Naive B cell (primary cell): ENCODE data around the gene TTLL10. TPM values are rescaled to one million over a fixed set of nuclear protein-coding genes. Genes with fewer than 3 reads are reported as not detected.

Experiments
- ATAC-seq, 2 donors: fragments of 150-1000 bp; cut with Tn5 transposase; 2 replicates each; pipeline ENCODE4 v1.10.0; 2021; ENCODE audit warnings: low read depth in 2 of 2, mild to moderate bottlenecking in 2 of 2, moderate library complexity in 2 of 2
- DNase-seq: peaks from one replicate; pipeline ENCODE4 v3.0.0; 2022
- H3K27ac Mint-ChIP-seq, 6 donors: one replicate each; pipeline ENCODE4 v1.8.0; 2020 to 2022; ENCODE audit warnings: mild to moderate bottlenecking in 6 of 6, mixed read lengths in 6 of 6, moderate library complexity in 5 of 6, inconsistent platforms in 2 of 6
- H3K27me3 Mint-ChIP-seq, 3 donors: one replicate each; pipeline ENCODE4 v1.8.0; 2021 to 2022; ENCODE audit warnings: mixed read lengths in 3 of 3, mild to moderate bottlenecking in 1 of 3
- H3K36me3 Mint-ChIP-seq, 2 donors: one replicate each; pipeline ENCODE4 v1.8.0; 2020 to 2022; ENCODE audit warnings: mixed read lengths in 2 of 2, inconsistent platforms in 1 of 2, mild to moderate bottlenecking in 1 of 2
- H3K4me1 Mint-ChIP-seq, 3 donors: one replicate each; pipeline ENCODE4 v1.8.0; 2020 to 2022; ENCODE audit warnings: mixed read lengths in 3 of 3, inconsistent platforms in 1 of 3, mild to moderate bottlenecking in 1 of 3, moderate library complexity in 1 of 3
- H3K4me3 Mint-ChIP-seq, 8 donors: one replicate each; pipeline ENCODE4 v1.8.0; 2020 to 2022; ENCODE audit warnings: mild to moderate bottlenecking in 8 of 8, mixed read lengths in 8 of 8, moderate library complexity in 8 of 8, inconsistent platforms in 2 of 8
- H3K9me3 Mint-ChIP-seq, 7 donors: one replicate each; pipeline ENCODE4 v1.8.0; 2020 to 2022; ENCODE audit warnings: mixed read lengths in 7 of 7, mild to moderate bottlenecking in 5 of 7, inconsistent platforms in 2 of 7, moderate library complexity in 1 of 7
- polyA plus RNA-seq, 6 donors: library from polyadenylated mRNA; unstranded; fragments of 300-500 nt; fragmentation: Illumina TruSeq; gene quantifications; one replicate each; pipeline ENCODE4 v1.2.3, GENCODE V29; 2021; ENCODE audit warnings: low read depth in 6 of 6

TTLL10 gene
- polyA plus RNA-seq, 6 donors from 2014 or later: not detected

DNA sequence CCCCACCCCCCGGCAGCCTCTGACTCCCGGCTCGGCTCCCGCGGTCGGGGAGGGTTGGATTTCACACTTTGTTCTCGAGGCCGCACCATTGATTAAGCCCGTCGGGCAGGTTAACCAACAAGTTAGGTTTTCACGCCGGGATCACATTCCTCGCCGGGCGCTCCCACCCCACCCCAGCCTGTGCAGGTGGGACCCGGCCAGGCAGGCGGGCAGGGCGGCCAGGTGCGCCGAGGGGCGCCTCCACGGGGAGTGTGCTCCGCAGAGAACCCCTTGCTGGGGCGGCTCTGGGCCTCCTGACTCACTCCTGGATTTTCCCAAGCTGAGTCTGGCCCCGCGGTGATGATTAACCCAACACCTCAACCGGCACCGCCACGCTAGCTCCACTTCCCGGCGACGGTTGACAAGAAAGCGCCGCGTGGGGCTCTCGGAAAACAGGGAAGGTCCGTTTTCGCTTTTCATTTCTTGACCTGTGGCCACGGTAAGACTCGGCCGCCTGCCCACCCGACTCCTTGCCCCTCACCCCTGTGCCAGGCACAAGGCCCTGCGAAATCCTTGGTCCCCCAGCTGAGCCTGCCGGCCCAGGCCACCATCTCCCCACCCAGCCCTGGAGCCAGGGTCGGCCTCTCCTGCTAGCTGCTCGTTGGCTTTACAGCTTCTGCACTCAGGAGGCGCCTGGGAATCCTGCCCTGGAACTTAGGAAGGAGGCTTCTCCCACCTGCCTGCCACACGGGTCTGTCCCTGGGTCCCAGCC lies 8.8 kb upstream of the TTLL10 start:
- Mint-ChIP-seq H3K27me3 (peaks cover 0 to 13% (median 0%) of the 10 kb centered on the region in 3 donors), H3K27ac (peak overlapping the region in 1 of 6 donors; percentile 77), H3K4me1 (peaks cover 0 to 8% (median 3%) of the 10 kb centered on the region in 3 donors), H3K9me3 (no peaks in the 10 kb centered on the region), H3K36me3 (no peaks in the 10 kb centered on the region), H3K4me3 (no peak overlapping the region)
- ATAC-seq (no peak), DNase-seq (no peak)

DNA sequence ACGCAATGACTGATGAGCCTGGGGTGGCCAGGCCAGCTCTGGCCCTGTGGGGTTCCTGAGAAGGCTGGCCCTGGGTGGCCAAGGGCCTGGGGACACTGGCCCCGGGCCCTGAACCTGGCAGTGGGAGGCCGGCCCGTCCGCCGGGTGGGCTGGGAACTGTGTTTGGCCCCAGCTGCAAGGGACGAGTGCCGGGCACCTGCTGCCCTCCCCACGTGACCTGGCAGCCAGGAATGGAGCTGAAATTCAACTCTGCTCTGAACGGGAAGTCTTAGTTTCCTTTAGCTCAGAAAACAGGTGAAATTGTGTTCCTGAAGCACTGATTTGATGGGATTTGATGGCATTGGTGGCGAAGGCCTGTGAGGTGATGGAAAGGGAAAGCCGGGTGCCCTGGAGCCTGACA lies 8.2 kb upstream of the TTLL10 start:
- no peaks in the 10 kb centered on the region for H3K9me3 Mint-ChIP-seq
- ATAC-seq (no peak), DNase-seq (no peak)
- peaks cover 5 to 13% (median 7%) of the 10 kb centered on the region in 3 donors for H3K4me1 Mint-ChIP-seq
- H3K4me3 Mint-ChIP-seq: no peak overlapping the region
- peaks cover 0 to 13% (median 0%) of the 10 kb centered on the region in 3 donors for H3K27me3 Mint-ChIP-seq
- peak overlapping the region in 3 of 6 donors; percentile 72 to 84 (median 79) for H3K27ac Mint-ChIP-seq
- no peaks in the 10 kb centered on the region for H3K36me3 Mint-ChIP-seq

DNA sequence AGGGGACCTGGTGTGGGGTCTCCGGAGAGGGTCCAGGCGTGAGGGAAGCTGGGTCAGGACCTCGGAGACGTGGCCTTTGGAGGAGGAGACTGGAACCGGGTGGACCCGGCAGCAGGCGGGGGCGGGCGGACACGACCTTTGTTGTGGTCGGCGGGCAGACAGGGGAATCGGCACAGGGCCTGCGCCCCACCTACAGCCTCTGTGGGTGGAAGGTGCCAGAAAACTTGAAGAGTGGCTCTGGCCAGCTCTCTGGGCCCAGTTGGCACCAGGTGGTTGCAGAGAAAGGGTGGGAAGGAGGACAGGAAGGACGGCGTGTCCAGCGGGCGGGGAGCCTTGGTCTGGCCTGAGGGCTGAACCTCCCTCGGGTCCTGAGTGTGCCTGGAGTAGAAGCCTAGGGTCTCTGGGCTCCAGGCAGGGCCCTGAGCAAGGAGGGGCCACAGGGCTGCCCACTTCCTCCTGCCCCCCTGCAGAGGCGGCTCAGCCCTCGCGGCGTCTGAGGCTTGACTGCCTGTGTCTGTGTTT lies 7.7 kb upstream of the TTLL10 start:
- DNase-seq: no peak
- Mint-ChIP-seq H3K27me3 (peaks cover 0 to 13% (median 0%) of the 10 kb centered on the region in 3 donors), H3K36me3 (no peaks in the 10 kb centered on the region), H3K4me1 (peaks cover 5 to 13% (median 7%) of the 10 kb centered on the region in 3 donors), H3K27ac (peak overlapping the region in 2 of 6 donors; percentile 72 to 79), H3K4me3 (no peak overlapping the region), H3K9me3 (no peaks in the 10 kb centered on the region)
- no peak for ATAC-seq

- peaks cover 5 to 14% (median 7%) of the 10 kb centered on the region in 3 donors for H3K4me1 Mint-ChIP-seq
- ATAC-seq (no peak), DNase-seq (no peak)
- no peak overlapping the region for H3K4me3 Mint-ChIP-seq
- H3K36me3 Mint-ChIP-seq: no peaks in the 10 kb centered on the region
- peaks cover 0 to 13% (median 0%) of the 10 kb centered on the region in 3 donors for H3K27me3 Mint-ChIP-seq
- H3K9me3 Mint-ChIP-seq: no peaks in the 10 kb centered on the region
- no peak overlapping the region for H3K27ac Mint-ChIP-seq
Observed at GRCh38 chr1:1166642-1167397, 6.9 kb upstream of the TTLL10 start.

- H3K9me3 Mint-ChIP-seq: no peaks in the 10 kb centered on the region
- no peak overlapping the region for H3K4me3 Mint-ChIP-seq
- H3K36me3 Mint-ChIP-seq: no peaks in the 10 kb centered on the region
- no peak for ATAC-seq
- peaks cover 11 to 20% (median 12%) of the 10 kb centered on the region in 3 donors for H3K4me1 Mint-ChIP-seq
- peaks cover 0 to 19% (median 0%) of the 10 kb centered on the region in 3 donors for H3K27me3 Mint-ChIP-seq
- no peak overlapping the region for H3K27ac Mint-ChIP-seq
- no peak for DNase-seq
Observed at GRCh38 chr1:1167398-1167821, 6.3 kb upstream of the TTLL10 start.

DNA sequence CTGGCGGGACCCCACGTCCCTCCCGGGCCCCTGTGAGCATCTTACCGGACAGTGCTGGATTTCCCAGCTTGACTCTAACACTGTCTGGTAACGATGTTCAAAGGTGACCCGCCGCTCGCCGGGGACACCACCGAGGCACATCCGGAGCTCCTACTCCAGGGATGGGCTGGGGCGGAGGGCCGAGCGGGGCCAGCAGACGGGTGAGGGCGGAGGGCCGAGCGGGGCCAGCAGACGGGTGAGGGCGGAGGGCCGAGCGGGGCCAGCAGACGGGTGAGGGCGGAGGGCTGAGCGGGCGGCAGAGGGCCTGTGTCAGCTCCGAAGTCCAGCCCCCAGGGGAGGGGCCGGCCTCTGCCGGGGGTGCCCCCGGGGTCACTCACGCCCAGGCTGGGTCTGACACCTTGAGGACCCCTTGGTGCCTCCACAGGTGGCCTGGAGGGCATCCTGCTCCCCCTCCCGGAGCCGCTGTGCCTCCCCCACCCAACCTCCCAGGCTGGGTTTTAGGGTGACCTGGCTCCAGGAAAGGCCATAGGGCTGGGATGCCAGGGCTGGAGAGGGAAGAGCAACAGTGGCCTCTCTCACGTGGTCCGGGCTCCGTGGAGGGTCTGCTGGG lies 5.7 kb upstream of the TTLL10 start:
- peaks cover 0 to 19% (median 0%) of the 10 kb centered on the region in 3 donors for H3K27me3 Mint-ChIP-seq
- no peaks in the 10 kb centered on the region for H3K9me3 Mint-ChIP-seq
- no peak for ATAC-seq
- no peak overlapping the region for H3K4me3 Mint-ChIP-seq
- H3K27ac Mint-ChIP-seq: no peak overlapping the region
- H3K4me1 Mint-ChIP-seq: peaks cover 11 to 24% (median 15%) of the 10 kb centered on the region in 3 donors
- DNase-seq: no peak
- H3K36me3 Mint-ChIP-seq: no peaks in the 10 kb centered on the region

DNA sequence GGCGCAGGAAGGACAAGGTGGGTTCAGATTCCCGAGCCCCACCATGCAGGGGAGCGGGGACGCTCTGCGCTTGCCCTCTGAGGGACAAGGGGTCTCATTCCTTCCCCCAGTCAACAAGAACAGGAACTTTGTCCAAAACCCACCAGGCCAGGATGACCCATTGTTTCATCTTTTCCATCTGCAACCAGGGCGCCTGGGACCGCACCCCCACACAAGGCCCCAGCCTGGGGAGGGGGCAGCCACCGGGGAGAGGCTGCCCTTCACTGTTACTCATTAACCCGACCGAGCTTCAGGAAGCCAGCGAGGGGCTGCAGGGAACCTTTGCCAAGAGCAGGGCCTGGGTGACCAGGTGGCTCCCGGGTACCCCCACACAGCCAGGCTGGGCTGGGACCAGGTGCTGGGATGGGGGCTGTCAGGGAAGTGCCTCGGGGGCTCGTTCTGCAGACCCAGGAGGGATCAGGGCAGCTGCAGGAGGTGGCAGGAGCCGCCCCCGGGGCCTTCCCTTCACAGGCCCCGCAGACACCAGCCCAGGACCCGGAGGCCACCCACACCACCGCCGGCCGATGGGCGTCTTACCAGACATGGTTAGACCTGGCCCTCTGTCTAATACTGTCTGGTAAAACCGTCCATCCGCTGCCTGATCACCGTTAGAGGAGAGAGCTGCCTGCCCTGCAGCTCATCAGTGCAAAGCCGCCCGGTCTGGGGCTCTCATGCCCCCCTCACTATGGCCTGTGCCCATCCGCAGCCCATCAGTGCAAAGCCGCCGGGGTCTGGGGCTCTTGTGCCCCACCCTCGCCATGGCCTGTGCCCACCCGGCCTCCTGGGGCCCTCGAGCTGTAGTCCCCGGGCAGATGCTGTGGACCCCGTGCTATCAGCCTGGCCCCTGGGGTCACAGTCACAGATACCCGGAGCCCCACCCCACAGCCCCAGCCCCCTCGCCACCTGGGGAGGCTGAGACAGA lies 4.9 kb upstream of the TTLL10 start:
- DNase-seq: no peak
- Mint-ChIP-seq H3K9me3 (no peaks in the 10 kb centered on the region), H3K4me3 (no peak overlapping the region), H3K27me3 (peaks cover 0 to 16% (median 0%) of the 10 kb centered on the region in 3 donors), H3K27ac (peak overlapping the region in 1 of 6 donors; percentile 50), H3K36me3 (no peaks in the 10 kb centered on the region), H3K4me1 (peaks cover 11 to 32% (median 20%) of the 10 kb centered on the region in 3 donors)
- no peak for ATAC-seq

DNA sequence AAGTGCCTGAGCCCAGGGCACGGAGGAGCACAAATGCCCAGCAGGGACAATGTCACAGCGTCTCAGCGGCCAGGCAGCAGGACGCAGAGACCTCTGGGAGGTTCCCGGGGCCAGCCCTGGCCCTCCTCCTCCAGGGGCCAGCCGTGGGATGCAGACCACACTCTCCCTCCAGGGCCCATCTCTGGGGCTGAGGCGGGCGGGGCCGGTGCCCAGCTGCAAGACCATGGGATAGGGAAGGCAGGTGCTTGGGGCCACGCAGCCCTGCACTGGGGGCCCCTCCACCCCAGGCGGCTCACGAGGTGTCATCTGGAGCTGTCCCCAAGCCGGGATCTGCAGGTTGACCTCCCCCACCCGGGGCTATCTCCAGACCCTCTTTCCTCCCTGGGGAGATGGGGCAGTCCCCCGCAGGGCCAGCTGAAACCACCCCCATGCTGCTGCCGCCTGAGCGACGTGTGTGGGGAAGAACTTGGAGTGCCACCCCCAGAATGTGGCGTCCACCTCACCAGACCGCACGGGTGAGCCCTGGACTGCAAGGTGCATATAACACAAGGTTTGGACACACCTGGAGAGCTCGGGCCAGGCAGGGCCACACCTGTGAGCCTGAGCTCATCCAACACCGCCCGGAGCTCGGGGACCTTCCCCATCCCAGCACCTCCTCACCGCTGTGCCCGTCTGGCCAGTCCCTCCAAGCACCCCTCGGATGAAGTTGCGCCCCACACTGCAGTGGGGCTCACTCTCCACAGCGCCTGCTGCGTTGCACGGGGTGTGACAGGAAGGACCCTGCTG lies 4.1 kb upstream of the TTLL10 start:
- Mint-ChIP-seq H3K4me3 (peak overlapping the region in 4 of 8 donors; percentile 12 to 69 (median 38)), H3K4me1 (peaks cover 11 to 37% (median 25%) of the 10 kb centered on the region in 3 donors), H3K9me3 (no peaks in the 10 kb centered on the region), H3K27me3 (peaks cover 0 to 11% (median 0%) of the 10 kb centered on the region in 3 donors), H3K36me3 (no peaks in the 10 kb centered on the region), H3K27ac (no peak overlapping the region)
- ATAC-seq: no peak
- no peak for DNase-seq

GRCh38 chr1:1170215-1171091 lies 3.2 kb upstream of the TTLL10 start:
- H3K4me3 Mint-ChIP-seq: peak overlapping the region in 6 of 8 donors; percentile 24 to 69 (median 46)
- H3K27me3 Mint-ChIP-seq: peaks cover 0 to 8% (median 1%) of the 10 kb centered on the region in 3 donors
- no peaks in the 10 kb centered on the region for H3K36me3 Mint-ChIP-seq
- peaks cover 12 to 38% (median 25%) of the 10 kb centered on the region in 3 donors for H3K4me1 Mint-ChIP-seq
- H3K27ac Mint-ChIP-seq: peak overlapping the region in 2 of 6 donors; percentile 75 to 80
- no peak for ATAC-seq
- no peaks in the 10 kb centered on the region for H3K9me3 Mint-ChIP-seq
- no peak for DNase-seq

DNA sequence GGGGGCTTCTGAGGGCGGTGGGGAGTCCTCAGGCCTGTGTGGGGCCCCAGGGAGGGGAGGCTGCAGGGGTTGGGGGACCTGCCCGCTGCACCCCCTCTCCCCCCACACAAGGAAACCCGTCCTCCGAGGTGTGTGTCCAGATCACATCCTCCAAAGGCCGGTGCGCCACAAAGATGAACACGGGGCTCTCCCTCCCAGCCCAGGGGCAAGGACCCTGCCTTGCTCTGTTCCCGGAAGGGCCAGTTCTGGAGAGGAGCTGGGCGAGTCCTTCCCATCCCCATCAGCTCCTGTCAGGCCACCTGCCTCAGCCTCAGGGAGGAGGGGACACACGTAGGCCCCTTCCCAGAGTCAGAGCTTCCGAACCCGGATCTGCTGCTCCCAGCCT lies 2.5 kb upstream of the TTLL10 start:
- DNase-seq (no peak), ATAC-seq (no peak)
- peaks cover 16 to 33% (median 29%) of the 10 kb centered on the region in 3 donors for H3K4me1 Mint-ChIP-seq
- H3K27ac Mint-ChIP-seq: peak overlapping the region in 2 of 6 donors; percentile 75 to 83
- H3K4me3 Mint-ChIP-seq: peak overlapping the region in 7 of 8 donors; percentile 16 to 84 (median 53)
- no peaks in the 10 kb centered on the region for H3K36me3 Mint-ChIP-seq
- H3K27me3 Mint-ChIP-seq: peaks cover 0 to 14% (median 6%) of the 10 kb centered on the region in 3 donors
- H3K9me3 Mint-ChIP-seq: no peaks in the 10 kb centered on the region
